H9 (cell line): ENCODE results near the gene TTC12. TPM values are rescaled to one million over a fixed set of nuclear protein-coding genes. Genes with fewer than 3 reads are reported as not detected.

ENCODE experiments used
- DNase-seq: peaks from one replicate; pipeline ENCODE4 v3.0.0-alpha.2; 2017
- H2AFZ ChIP-seq: one replicate; pipeline ENCODE4 v1.6.1; 2013; ENCODE audit warnings: mild to moderate bottlenecking, low read length, control low read depth, moderate library complexity
- H2AK5ac ChIP-seq: 2 replicates; pipeline ENCODE4 v1.6.1; 2013; ENCODE audit warnings: low read length, control low read depth, mixed read lengths; ENCODE audit not compliant: insufficient read length
- H2BK120ac ChIP-seq: one replicate; pipeline ENCODE4 v1.6.1; 2013; ENCODE audit warnings: low read depth, mild to moderate bottlenecking, low read length, control low read depth, inconsistent platforms; ENCODE audit not compliant: poor library complexity, severe bottlenecking
- H2BK12ac ChIP-seq: 2 replicates; pipeline ENCODE4 v1.6.1; 2013; ENCODE audit warnings: low read length, control low read depth, mixed read lengths, low read depth; ENCODE audit not compliant: insufficient read length
- H2BK15ac ChIP-seq: 2 replicates; pipeline ENCODE4 v1.6.1; 2013; ENCODE audit warnings: low read depth, low read length, control low read depth
- H2BK20ac ChIP-seq: one replicate; pipeline ENCODE4 v1.6.1; 2013; ENCODE audit warnings: low read depth, mild to moderate bottlenecking, low read length, control low read depth, inconsistent platforms; ENCODE audit not compliant: poor library complexity, severe bottlenecking
- H2BK5ac ChIP-seq: 2 replicates; pipeline ENCODE4 v1.6.1; 2013; ENCODE audit warnings: low read length, control low read depth, mixed read lengths; ENCODE audit not compliant: insufficient read length
- H3K14ac ChIP-seq: 2 replicates; pipeline ENCODE4 v1.6.1; 2013; ENCODE audit warnings: low read length, control low read depth; ENCODE audit not compliant: insufficient read depth
- H3K18ac ChIP-seq: 2 replicates; pipeline ENCODE4 v1.6.1; 2013; ENCODE audit warnings: low read depth, mild to moderate bottlenecking, mixed read lengths, low read length, control low read depth; ENCODE audit not compliant: insufficient read length
- H3K23ac ChIP-seq: 2 replicates; pipeline ENCODE4 v1.6.1; 2013; ENCODE audit warnings: low read length, control low read depth, mixed read lengths, low read depth; ENCODE audit not compliant: insufficient read length
- H3K23me2 ChIP-seq: 2 replicates; pipeline ENCODE4 v1.6.1; 2013; ENCODE audit warnings: low read depth, mild to moderate bottlenecking, mixed read lengths, low read length, control low read depth; ENCODE audit not compliant: insufficient read length, poor library complexity, severe bottlenecking
- H3K27ac ChIP-seq: 2 replicates; pipeline ENCODE4 v1.5.1; 2013; ENCODE audit warnings: low read length, control low read depth, mixed read lengths, low read depth; ENCODE audit not compliant: insufficient read length
- H3K27me3 ChIP-seq: 2 replicates; pipeline ENCODE4 v1.6.1; 2013; ENCODE audit warnings: low read length, control low read depth, inconsistent platforms; ENCODE audit not compliant: insufficient read depth
- H3K4ac ChIP-seq: 2 replicates; pipeline ENCODE4 v1.6.1; 2013; ENCODE audit warnings: low read depth, mild to moderate bottlenecking, control low read depth, inconsistent platforms, low read length, moderate library complexity
- H3K4me1 ChIP-seq: 2 replicates; pipeline ENCODE4 v1.6.1; 2013; ENCODE audit warnings: low read length, control low read depth, inconsistent platforms; ENCODE audit not compliant: insufficient read depth
- H3K4me2 ChIP-seq: 2 replicates; pipeline ENCODE4 v1.6.1; 2013; ENCODE audit warnings: low read length, control low read depth, mixed read lengths; ENCODE audit not compliant: insufficient read length, insufficient read depth
- H3K56ac ChIP-seq: 2 replicates; pipeline ENCODE4 v1.6.1; 2013; ENCODE audit warnings: low read depth, mild to moderate bottlenecking, mixed read lengths, low read length, control low read depth; ENCODE audit not compliant: insufficient read length
- H3K79me1 ChIP-seq: 2 replicates; pipeline ENCODE4 v1.6.1; 2013; ENCODE audit warnings: low read depth, mild to moderate bottlenecking, moderate library complexity, low read length, control low read depth, inconsistent platforms; ENCODE audit not compliant: insufficient read depth, poor library complexity, severe bottlenecking
- H3K79me2 ChIP-seq: 2 replicates; pipeline ENCODE4 v1.6.1; 2013; ENCODE audit warnings: low read length, control low read depth, inconsistent platforms; ENCODE audit not compliant: insufficient read depth
- H3K9ac ChIP-seq: 2 replicates; pipeline ENCODE4 v1.6.1; 2013; ENCODE audit warnings: low read length, control low read depth, mixed read lengths; ENCODE audit not compliant: insufficient read length; ENCODE audit errors: extremely low read depth
- H3K9me3 ChIP-seq: one replicate; pipeline ENCODE4 v1.6.1; 2013; ENCODE audit warnings: low read depth, low read length, inconsistent platforms; ENCODE audit not compliant: control insufficient read depth
- H3T11ph ChIP-seq: one replicate; pipeline ENCODE4 v1.6.1; 2013; ENCODE audit warnings: mild to moderate bottlenecking, low read length, control low read depth, inconsistent platforms
- H4K20me1 ChIP-seq: one replicate; pipeline ENCODE4 v1.6.1; 2013; ENCODE audit not compliant: control insufficient read depth, insufficient read length, insufficient read depth
- H4K5ac ChIP-seq: 2 replicates; pipeline ENCODE4 v1.6.1; 2013; ENCODE audit warnings: low read depth, mild to moderate bottlenecking, mixed read lengths, low read length, control low read depth; ENCODE audit not compliant: insufficient read length
- H4K8ac ChIP-seq: replicated peaks from 2 replicates; pipeline ENCODE4 v1.6.1; 2013; ENCODE audit warnings: low read length, control low read depth, mixed read lengths, low read depth; ENCODE audit not compliant: insufficient read length
- H4K91ac ChIP-seq: 2 replicates; pipeline ENCODE4 v1.6.1; 2013; ENCODE audit warnings: low read depth, mild to moderate bottlenecking, moderate library complexity, mixed read lengths, low read length, control low read depth; ENCODE audit not compliant: insufficient read length
- H3K27ac Mint-ChIP-seq, 3 experiments: 2 replicates in 2 of 3; 3 replicates in 1 of 3; pipeline ENCODE4 v1.8.0; 2020 to 2021; ENCODE audit warnings: mixed read lengths in 3 of 3, mild to moderate bottlenecking in 1 of 3, moderate library complexity in 1 of 3
- H3K27me3 Mint-ChIP-seq: 2 replicates; pipeline ENCODE4 v1.8.0; 2021; ENCODE audit warnings: low read depth, mild to moderate bottlenecking, moderate library complexity, mixed read lengths
- H3K36me3 Mint-ChIP-seq, 3 experiments: 2 replicates in 2 of 3; 3 replicates in 1 of 3; pipeline ENCODE4 v1.8.0; 2020 to 2021; ENCODE audit warnings: low read depth in 3 of 3, mixed read lengths in 3 of 3; ENCODE audit not compliant: insufficient read depth in 1 of 3
- H3K4me1 Mint-ChIP-seq, 2 experiments: 2 replicates each; pipeline ENCODE4 v1.8.0; 2020; ENCODE audit warnings: mixed read lengths in 2 of 2
- H3K4me3 Mint-ChIP-seq, 2 experiments: 2 replicates in 1 of 2; 3 replicates in 1 of 2; pipeline ENCODE4 v1.8.0; 2020 to 2021; ENCODE audit warnings: mild to moderate bottlenecking in 2 of 2, mixed read lengths in 2 of 2, moderate library complexity in 1 of 2
- H3K9me3 Mint-ChIP-seq, 2 experiments: 2 replicates in 1 of 2; 3 replicates in 1 of 2; pipeline ENCODE4 v1.8.0; 2020; ENCODE audit warnings: mild to moderate bottlenecking in 2 of 2, mixed read lengths in 2 of 2, moderate library complexity in 1 of 2
- WGBS: extraction: QIAGEN DNeasy Blood & Tissue Kit; methylation state at CpG from one replicate; pipeline ENCODE4 v1.1.7; 2013; ENCODE audit warnings: missing lambda C conversion rate, low lambda C conversion rate, mixed read lengths; ENCODE audit not compliant: insufficient read length; ENCODE audit errors: extremely low coverage; 5-methylcytosine and 5-hydroxymethylcytosine counted together
- total RNA-seq: library from RNA; stranded (reverse); gene quantifications from 2 replicates; pipeline ENCODE4 v1.2.1, GENCODE V29; 2021
- TF ChIP-seq, protein P1 (sequence below): fragments of 200-600 bp; sonication (generic); conservative IDR thresholded peaks from 3 replicates; pipeline ENCODE4 v1.8.0; 2021; ENCODE audit warnings: antibody characterized with exemption, mild to moderate bottlenecking

The TTC12 gene
- total RNA-seq, 1 experiment from 2014 or later: 8.3 TPM

- no peak overlapping the region for H2BK20ac ChIP-seq
- H3K56ac ChIP-seq: no peak overlapping the region
- no peak overlapping the region for H3K23ac ChIP-seq
- H3K4ac ChIP-seq: no peak overlapping the region
- H3K27ac ChIP-seq: no peak overlapping the region
- H3K14ac ChIP-seq: no peak overlapping the region
- H3K9ac ChIP-seq: no peak overlapping the region
- no peak overlapping the region for H4K8ac ChIP-seq
- TF ChIP-seq, protein P1, sequence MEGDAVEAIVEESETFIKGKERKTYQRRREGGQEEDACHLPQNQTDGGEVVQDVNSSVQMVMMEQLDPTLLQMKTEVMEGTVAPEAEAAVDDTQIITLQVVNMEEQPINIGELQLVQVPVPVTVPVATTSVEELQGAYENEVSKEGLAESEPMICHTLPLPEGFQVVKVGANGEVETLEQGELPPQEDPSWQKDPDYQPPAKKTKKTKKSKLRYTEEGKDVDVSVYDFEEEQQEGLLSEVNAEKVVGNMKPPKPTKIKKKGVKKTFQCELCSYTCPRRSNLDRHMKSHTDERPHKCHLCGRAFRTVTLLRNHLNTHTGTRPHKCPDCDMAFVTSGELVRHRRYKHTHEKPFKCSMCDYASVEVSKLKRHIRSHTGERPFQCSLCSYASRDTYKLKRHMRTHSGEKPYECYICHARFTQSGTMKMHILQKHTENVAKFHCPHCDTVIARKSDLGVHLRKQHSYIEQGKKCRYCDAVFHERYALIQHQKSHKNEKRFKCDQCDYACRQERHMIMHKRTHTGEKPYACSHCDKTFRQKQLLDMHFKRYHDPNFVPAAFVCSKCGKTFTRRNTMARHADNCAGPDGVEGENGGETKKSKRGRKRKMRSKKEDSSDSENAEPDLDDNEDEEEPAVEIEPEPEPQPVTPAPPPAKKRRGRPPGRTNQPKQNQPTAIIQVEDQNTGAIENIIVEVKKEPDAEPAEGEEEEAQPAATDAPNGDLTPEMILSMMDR: no peak
- no peaks in the 10 kb centered on the region for H3K27me3 Mint-ChIP-seq
- peaks cover 0 to 5% of the 10 kb centered on the region in 2 experiments; a peak in 1 of 4 replicates for H3K4me1 Mint-ChIP-seq
- H3K9me3 ChIP-seq: no peaks in the 10 kb centered on the region
- no peaks in the 10 kb centered on the region for H3K4me1 ChIP-seq
- DNase-seq: no peak
- no peaks in the 10 kb centered on the region for H4K20me1 ChIP-seq
- no peak overlapping the region for H3K18ac ChIP-seq
- no peak overlapping the region for H3K4me3 Mint-ChIP-seq
- no peak overlapping the region for H2AK5ac ChIP-seq
- H2BK120ac ChIP-seq: no peak overlapping the region
- H4K5ac ChIP-seq: no peak overlapping the region
- no peaks in the 10 kb centered on the region for H3K23me2 ChIP-seq
- H3T11ph ChIP-seq: no peak overlapping the region
- WGBS: no CpG with 5 or more reads among the region's 6 CpGs
- no peaks in the 10 kb centered on the region for H3K79me2 ChIP-seq
- H3K27ac Mint-ChIP-seq: no peak overlapping the region
- H3K4me2 ChIP-seq: no peak overlapping the region
- H3K27me3 ChIP-seq: no peaks in the 10 kb centered on the region
- no peaks in the 10 kb centered on the region for H3K9me3 Mint-ChIP-seq
- H2BK12ac ChIP-seq: no peak overlapping the region
- peaks cover 4 to 17% (median 10%) of the 10 kb centered on the region in 3 experiments; a peak in 6 of 7 replicates for H3K36me3 Mint-ChIP-seq
- no peaks in the 10 kb centered on the region for H3K79me1 ChIP-seq
- no peak overlapping the region for H4K91ac ChIP-seq
- H2AFZ ChIP-seq: no peak overlapping the region
- H2BK15ac ChIP-seq: no peak overlapping the region
- H2BK5ac ChIP-seq: no peak overlapping the region
Measured at GRCh38 chr11:113339929-113340589, 25.7 kb downstream of the TTC12 start.
